CD14-positive monocyte (primary cell): ENCODE data around the gene PAGR1. TPM values are rescaled to one million over a fixed set of nuclear protein-coding genes. Genes with fewer than 3 reads are reported as not detected.
A peak's percentile ranks its signal among the peaks of the same experiment; 100 is the strongest.

Experiments
- DNase-seq, 3 donors: peaks; one replicate each; pipeline ENCODE4 v3.0.0-alpha.2; 2011 to 2022
- H2AFZ ChIP-seq: 2 replicates; pipeline ENCODE4 v1.6.0; 2012; ENCODE audit warnings: mild to moderate bottlenecking, low read depth, low read length, inconsistent platforms; ENCODE audit not compliant: insufficient read depth, poor library complexity, severe bottlenecking
- H3K27ac ChIP-seq, 2 donors: 1 replicate in 1 of 2; 2 replicates in 1 of 2; pipeline ENCODE4 v1.5.1; 2012 to 2013; ENCODE audit warnings: low read length in 2 of 2, control low read depth in 1 of 2, inconsistent platforms in 1 of 2, low read depth in 1 of 2, mild to moderate bottlenecking in 1 of 2
- H3K27me3 ChIP-seq, 2 donors: one replicate each; pipeline versions ENCODE4 v1.6.0 to v1.6.1; 2011 to 2013; ENCODE audit warnings: low read length in 2 of 2; ENCODE audit not compliant: control insufficient read depth in 2 of 2, insufficient read depth in 2 of 2
- H3K36me3 ChIP-seq, 2 donors: replicated peaks in 1 of 2; 1 replicate in 1 of 2; 2 replicates in 1 of 2; pipeline versions ENCODE4 v1.5.1 to v1.6.1; 2012 to 2013; ENCODE audit warnings: low read length in 2 of 2, control low read depth in 1 of 2, inconsistent platforms in 1 of 2, mild to moderate bottlenecking in 1 of 2; ENCODE audit not compliant: insufficient read depth in 2 of 2, control insufficient read depth in 1 of 2
- H3K4me1 ChIP-seq, 2 donors: 1 replicate in 1 of 2; 2 replicates in 1 of 2; pipeline versions ENCODE4 v1.5.1 to v1.6.1; 2012 to 2013; ENCODE audit warnings: low read length in 2 of 2, control low read depth in 1 of 2, inconsistent platforms in 1 of 2, mild to moderate bottlenecking in 1 of 2, moderate library complexity in 1 of 2; ENCODE audit not compliant: insufficient read depth in 2 of 2, control insufficient read depth in 1 of 2
- H3K4me2 ChIP-seq: replicated peaks from 2 replicates; pipeline ENCODE3; 2012; ENCODE audit warnings: low read length, moderate library complexity, mild to moderate bottlenecking; ENCODE audit not compliant: poor library complexity, severe bottlenecking; ENCODE audit errors: extremely low read depth
- H3K4me3 ChIP-seq, 3 experiments: fragments of 200-600 bp in 1 of 3; sonication (generic) in 1 of 3; replicated peaks in 1 of 3; 1 replicate in 2 of 3; 2 replicates in 1 of 3; pipeline ENCODE4 v1.5.1; 2011 to 2013; ENCODE audit warnings: low read length in 3 of 3, mild to moderate bottlenecking in 3 of 3, control low read depth in 2 of 3, low read depth in 2 of 3, inconsistent platforms in 1 of 3, moderate library complexity in 1 of 3
- H3K79me2 ChIP-seq: 2 replicates; pipeline ENCODE4 v1.6.0; 2012; ENCODE audit warnings: mild to moderate bottlenecking, control low read depth, inconsistent platforms, low read length, moderate library complexity; ENCODE audit not compliant: insufficient read depth
- H3K9ac ChIP-seq: 2 replicates; pipeline ENCODE4 v1.6.0; 2017; ENCODE audit warnings: low read length, mild to moderate bottlenecking; ENCODE audit not compliant: insufficient read depth, poor library complexity, severe bottlenecking
- H3K9me3 ChIP-seq, 2 donors: replicated peaks in 1 of 2; 1 replicate in 1 of 2; 2 replicates in 1 of 2; pipeline versions ENCODE4 v1.5.1 to v1.6.1; 2012 to 2013; ENCODE audit warnings: low read length in 2 of 2, control low read depth in 1 of 2; ENCODE audit not compliant: control insufficient read depth in 1 of 2, insufficient read depth in 1 of 2
- H4K20me1 ChIP-seq: 2 replicates; pipeline ENCODE4 v1.6.0; 2012; ENCODE audit warnings: mild to moderate bottlenecking, low read length, control low read depth, moderate library complexity; ENCODE audit not compliant: insufficient read depth
- H3K27ac Mint-ChIP-seq, 7 donors: one replicate each; pipeline ENCODE4 v1.8.0; 2020; ENCODE audit warnings: mild to moderate bottlenecking in 7 of 7, mixed read lengths in 7 of 7, moderate library complexity in 6 of 7, inconsistent platforms in 2 of 7
- H3K27me3 Mint-ChIP-seq, 3 donors: one replicate each; pipeline ENCODE4 v1.8.0; 2021 to 2022; ENCODE audit warnings: low read depth in 3 of 3, mild to moderate bottlenecking in 3 of 3, mixed read lengths in 3 of 3, moderate library complexity in 3 of 3, inconsistent platforms in 1 of 3
- H3K36me3 Mint-ChIP-seq, 2 donors: one replicate each; pipeline ENCODE4 v1.8.0; 2020; ENCODE audit warnings: mixed read lengths in 2 of 2, inconsistent platforms in 1 of 2, mild to moderate bottlenecking in 1 of 2
- H3K4me1 Mint-ChIP-seq: one replicate; pipeline ENCODE4 v1.8.0; 2020; ENCODE audit warnings: mild to moderate bottlenecking, mixed read lengths
- H3K4me3 Mint-ChIP-seq, 2 donors: one replicate each; pipeline ENCODE4 v1.8.0; 2020; ENCODE audit warnings: mild to moderate bottlenecking in 2 of 2, mixed read lengths in 2 of 2, moderate library complexity in 1 of 2
- H3K9me3 Mint-ChIP-seq, 7 donors: one replicate each; pipeline ENCODE4 v1.8.0; 2020 to 2022; ENCODE audit warnings: mixed read lengths in 7 of 7, mild to moderate bottlenecking in 6 of 7, moderate library complexity in 6 of 7, inconsistent platforms in 2 of 7
- WGBS: methylation state at CpG from one replicate; pipeline ENCODE4 v1.1.5; 2013; ENCODE audit warnings: missing lambda C conversion rate; ENCODE audit not compliant: insufficient coverage; 5-methylcytosine and 5-hydroxymethylcytosine counted together
- intact Hi-C, 2 donors: fragments of 100-400 bp; cut with micrococcal nuclease; formaldehyde crosslinking; loops; one replicate each; pipeline versions ENCODE4 v1.15.0 to v1.15.1; 2023
- polyA plus RNA-seq, 3 donors: library from polyadenylated mRNA; depleted of rRNA in 1 of 3; unstranded in 2 of 3; stranded (reverse) in 1 of 3; fragments of 300-500 nt in 2 of 3; fragments of >200 nt in 1 of 3; fragmentation: Illumina TruSeq in 2 of 3; gene quantifications; 1 replicate in 2 of 3; 2 replicates in 1 of 3; pipeline ENCODE4 v1.2.3, GENCODE V29; 2012 to 2021
- TF ChIP-seq, protein P1 (sequence below): fragments of 200-600 bp; IDR thresholded peaks from one replicate; pipeline ENCODE4 v1.8.0; 2022; ENCODE audit warnings: antibody characterized with exemption, mild to moderate bottlenecking

Gene PAGR1
- polyA plus RNA-seq, 3 donors = 12.6 to 43.4 (median 36.3) TPM

DNA sequence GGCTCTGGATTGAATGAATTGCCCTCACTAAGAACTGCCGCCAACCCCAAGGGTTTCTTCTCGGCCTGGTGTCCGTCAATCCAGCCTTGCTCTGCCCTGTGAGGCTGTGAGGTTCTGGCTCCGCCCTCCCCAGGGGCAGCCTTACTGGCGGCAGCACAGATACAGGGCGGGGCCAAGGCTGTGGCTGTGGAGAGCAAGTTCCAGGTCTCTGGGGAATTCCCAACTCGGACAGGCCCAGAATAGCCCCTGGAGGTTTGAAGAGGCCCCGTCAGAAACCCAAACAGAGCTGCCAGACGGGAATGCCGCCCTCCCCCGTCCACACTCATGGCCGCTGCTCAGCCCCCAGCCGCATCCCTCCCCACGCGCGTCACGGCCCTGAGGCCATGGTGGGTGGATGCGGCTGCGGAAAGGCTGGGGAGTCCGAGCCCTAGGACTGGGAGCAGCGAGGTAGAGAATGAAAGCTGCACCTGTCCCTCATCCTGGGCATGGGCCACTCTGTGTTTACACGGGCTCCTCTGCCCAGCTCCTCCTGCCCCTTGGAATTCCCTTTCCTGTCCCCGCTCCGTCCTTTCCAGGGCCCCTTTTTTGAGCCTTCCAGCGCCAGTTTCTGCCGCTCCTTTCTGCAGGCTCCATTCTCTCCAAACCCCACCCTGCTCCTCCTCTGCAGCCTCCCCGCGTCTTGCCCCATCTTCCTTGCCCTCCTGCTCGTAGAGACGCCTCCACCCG, 4.6 kb upstream of the PAGR1 start:
- Histone ChIP-seq H3K4me1 (peaks cover 60 to 73% of the 10 kb centered on the region in 2 donors), H2AFZ (peak overlapping the region; percentile 70)
- WGBS = under 1% methylated on average over 28 of the region's 31 CpGs

More for the DNA sequence above, 4.6 kb upstream of the PAGR1 start:
- Mint-ChIP-seq H3K4me1 (peaks cover 63% of the 10 kb centered on the region), H3K9me3 (peaks cover 0 to 8% (median 3%) of the 10 kb centered on the region in 7 donors), H3K4me3 (peak overlapping the region; percentile 83 to 95), H3K36me3 (peaks cover 21 to 31% of the 10 kb centered on the region in 2 donors), H3K27me3 (peaks cover 20 to 34% (median 31%) of the 10 kb centered on the region in 3 donors), H3K27ac (peak overlapping the region; percentile 46 to 92 (median 85))
- peaks cover 13 to 23% of the 10 kb centered on the region in 2 donors for H3K36me3 ChIP-seq
- H3K79me2 ChIP-seq = peaks cover 28% of the 10 kb centered on the region
- peak overlapping the region; percentile 50 for H3K9ac ChIP-seq
- TF ChIP-seq, protein P1, sequence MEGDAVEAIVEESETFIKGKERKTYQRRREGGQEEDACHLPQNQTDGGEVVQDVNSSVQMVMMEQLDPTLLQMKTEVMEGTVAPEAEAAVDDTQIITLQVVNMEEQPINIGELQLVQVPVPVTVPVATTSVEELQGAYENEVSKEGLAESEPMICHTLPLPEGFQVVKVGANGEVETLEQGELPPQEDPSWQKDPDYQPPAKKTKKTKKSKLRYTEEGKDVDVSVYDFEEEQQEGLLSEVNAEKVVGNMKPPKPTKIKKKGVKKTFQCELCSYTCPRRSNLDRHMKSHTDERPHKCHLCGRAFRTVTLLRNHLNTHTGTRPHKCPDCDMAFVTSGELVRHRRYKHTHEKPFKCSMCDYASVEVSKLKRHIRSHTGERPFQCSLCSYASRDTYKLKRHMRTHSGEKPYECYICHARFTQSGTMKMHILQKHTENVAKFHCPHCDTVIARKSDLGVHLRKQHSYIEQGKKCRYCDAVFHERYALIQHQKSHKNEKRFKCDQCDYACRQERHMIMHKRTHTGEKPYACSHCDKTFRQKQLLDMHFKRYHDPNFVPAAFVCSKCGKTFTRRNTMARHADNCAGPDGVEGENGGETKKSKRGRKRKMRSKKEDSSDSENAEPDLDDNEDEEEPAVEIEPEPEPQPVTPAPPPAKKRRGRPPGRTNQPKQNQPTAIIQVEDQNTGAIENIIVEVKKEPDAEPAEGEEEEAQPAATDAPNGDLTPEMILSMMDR = no peak
- H3K4me3 ChIP-seq = peak overlapping the region; percentile 35 to 73 (median 57)
- H3K27me3 ChIP-seq = peaks cover 5 to 24% of the 10 kb centered on the region in 2 donors
- H3K4me2 ChIP-seq = peak overlapping the region; percentile 76
- H4K20me1 ChIP-seq = peaks cover 36% of the 10 kb centered on the region
- DNase-seq = peak; percentile 82 to 93 (median 83)
- intact Hi-C loops = loop anchor here in 1 of 2 donors (10.0 kb wide), 1 partner anchor 183 kb away; the partner anchor contains the start of genes HIRIP3 and INO80E
- H3K9me3 ChIP-seq = no peaks in the 10 kb centered on the region
- peak overlapping the region; percentile 29 to 59 for H3K27ac ChIP-seq
